ENCODE results near the gene MAP3K6.
A peak's percentile ranks its signal among the peaks of the same experiment; 100 is the strongest.

Gene MAP3K6

GRCh38 chr1:27380766-27381733, 14.3 kb upstream of the MAP3K6 start:
- Histone ChIP-seq H3K36me3 (ENCODE audit: control insufficient read depth, insufficient read depth, low read length) (no peaks in the 10 kb centered on the region), H3K9me3 (ENCODE audit: control insufficient read depth, insufficient read depth, low read length) (no peaks in the 10 kb centered on the region), H3K27me3 (ENCODE audit: control insufficient read depth, insufficient read depth, low read length) (peaks cover 11% of the 10 kb centered on the region), H3K9ac (ENCODE audit: low read depth, low read length) (no peak overlapping the region), H3K4me1 (ENCODE audit: control insufficient read depth, insufficient read depth, low read length) (peaks cover 3% of the 10 kb centered on the region), H3K4me3 (ENCODE audit: low read depth, low read length) (no peak overlapping the region)

GRCh38 chr1:27380224-27380623, 13.5 kb upstream of the MAP3K6 start:
- peaks cover 3% of the 10 kb centered on the region for H3K4me1 ChIP-seq (ENCODE audit: control insufficient read depth, insufficient read depth, low read length)
- no peaks in the 10 kb centered on the region for H3K9me3 ChIP-seq (ENCODE audit: control insufficient read depth, insufficient read depth, low read length)
- peaks cover 11% of the 10 kb centered on the region for H3K27me3 ChIP-seq (ENCODE audit: control insufficient read depth, insufficient read depth, low read length)
- H3K4me3 ChIP-seq (ENCODE audit: low read depth, low read length) = no peak overlapping the region
- no peaks in the 10 kb centered on the region for H3K36me3 ChIP-seq (ENCODE audit: control insufficient read depth, insufficient read depth, low read length)
- no peak overlapping the region for H3K9ac ChIP-seq (ENCODE audit: low read depth, low read length)

DNA sequence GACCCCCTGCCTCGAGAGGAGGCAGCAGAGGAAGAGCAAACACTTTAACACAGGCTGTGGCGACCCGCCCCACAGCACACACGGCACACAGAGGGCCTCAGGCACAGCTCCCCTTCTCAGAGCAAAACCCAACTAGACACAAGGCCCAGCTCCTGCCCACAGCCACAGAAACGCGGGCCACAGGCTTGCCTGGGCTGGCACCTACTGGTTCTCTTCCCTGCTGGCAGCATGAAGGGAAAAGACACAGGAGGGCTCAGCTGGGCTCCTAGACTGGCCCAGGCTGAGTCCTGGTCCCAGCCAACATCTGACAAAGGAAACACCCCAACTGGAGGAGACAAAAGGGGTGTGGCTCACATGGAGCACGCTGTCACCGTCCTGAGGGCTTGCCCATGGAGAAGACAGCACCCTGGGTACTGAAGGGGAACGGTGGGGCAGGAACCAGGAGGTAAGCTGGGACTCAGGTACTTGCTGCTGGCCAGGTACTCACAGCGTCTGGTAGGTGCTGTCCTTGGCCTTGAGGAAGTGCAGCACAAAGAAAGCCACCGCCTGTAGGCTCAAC, 12.9 kb upstream of the MAP3K6 start:
- Histone ChIP-seq H3K9me3 (ENCODE audit: control insufficient read depth, insufficient read depth, low read length) (no peaks in the 10 kb centered on the region), H3K9ac (ENCODE audit: low read depth, low read length) (no peak overlapping the region), H3K4me3 (ENCODE audit: low read depth, low read length) (no peak overlapping the region), H3K27me3 (ENCODE audit: control insufficient read depth, insufficient read depth, low read length) (peaks cover 11% of the 10 kb centered on the region), H3K36me3 (ENCODE audit: control insufficient read depth, insufficient read depth, low read length) (no peaks in the 10 kb centered on the region), H3K4me1 (ENCODE audit: control insufficient read depth, insufficient read depth, low read length) (peaks cover 3% of the 10 kb centered on the region)

DNA sequence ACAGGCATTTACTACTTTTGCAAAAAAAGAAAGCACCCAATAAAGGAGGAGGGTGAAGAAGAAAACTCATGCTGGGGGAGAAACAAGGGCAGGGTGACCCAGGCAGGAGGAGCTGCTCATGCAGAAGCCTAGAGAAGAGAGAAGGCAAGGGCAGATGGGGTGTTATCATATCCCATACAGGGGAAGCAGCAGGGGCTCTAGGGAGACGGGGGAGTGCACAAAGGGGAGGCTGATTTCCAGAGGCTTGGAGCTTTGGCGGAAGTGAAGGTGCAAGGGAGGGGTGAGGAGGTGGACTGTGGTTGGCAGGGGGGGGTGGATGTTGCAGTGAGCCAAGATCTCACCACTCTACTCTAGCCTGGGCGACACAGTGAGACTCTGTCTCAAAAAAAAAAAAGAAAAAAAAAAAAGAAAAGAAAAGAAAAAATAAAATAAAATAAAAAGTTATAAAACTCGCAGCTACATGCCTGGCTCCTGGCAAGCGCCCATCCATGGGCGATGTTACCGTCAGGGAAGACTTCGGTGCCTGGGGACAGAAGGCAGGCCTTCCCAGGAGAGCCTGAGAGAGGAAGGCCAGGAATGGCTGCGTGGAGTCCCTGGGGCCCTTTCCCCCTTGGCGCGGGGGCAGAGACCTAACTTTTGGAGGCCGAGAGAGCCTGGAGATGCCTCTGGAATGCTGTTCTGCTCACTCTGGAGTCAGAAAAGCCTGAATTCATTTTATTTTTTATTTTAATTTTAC, 11.2 kb upstream of the MAP3K6 start:
- peaks cover 11% of the 10 kb centered on the region for H3K27me3 ChIP-seq (ENCODE audit: control insufficient read depth, insufficient read depth, low read length)
- no peaks in the 10 kb centered on the region for H3K4me1 ChIP-seq (ENCODE audit: control insufficient read depth, insufficient read depth, low read length)
- no peaks in the 10 kb centered on the region for H3K9me3 ChIP-seq (ENCODE audit: control insufficient read depth, insufficient read depth, low read length)
- H3K4me3 ChIP-seq (ENCODE audit: low read depth, low read length) = no peak overlapping the region
- no peaks in the 10 kb centered on the region for H3K36me3 ChIP-seq (ENCODE audit: control insufficient read depth, insufficient read depth, low read length)
- H3K9ac ChIP-seq (ENCODE audit: low read depth, low read length) = no peak overlapping the region

DNA sequence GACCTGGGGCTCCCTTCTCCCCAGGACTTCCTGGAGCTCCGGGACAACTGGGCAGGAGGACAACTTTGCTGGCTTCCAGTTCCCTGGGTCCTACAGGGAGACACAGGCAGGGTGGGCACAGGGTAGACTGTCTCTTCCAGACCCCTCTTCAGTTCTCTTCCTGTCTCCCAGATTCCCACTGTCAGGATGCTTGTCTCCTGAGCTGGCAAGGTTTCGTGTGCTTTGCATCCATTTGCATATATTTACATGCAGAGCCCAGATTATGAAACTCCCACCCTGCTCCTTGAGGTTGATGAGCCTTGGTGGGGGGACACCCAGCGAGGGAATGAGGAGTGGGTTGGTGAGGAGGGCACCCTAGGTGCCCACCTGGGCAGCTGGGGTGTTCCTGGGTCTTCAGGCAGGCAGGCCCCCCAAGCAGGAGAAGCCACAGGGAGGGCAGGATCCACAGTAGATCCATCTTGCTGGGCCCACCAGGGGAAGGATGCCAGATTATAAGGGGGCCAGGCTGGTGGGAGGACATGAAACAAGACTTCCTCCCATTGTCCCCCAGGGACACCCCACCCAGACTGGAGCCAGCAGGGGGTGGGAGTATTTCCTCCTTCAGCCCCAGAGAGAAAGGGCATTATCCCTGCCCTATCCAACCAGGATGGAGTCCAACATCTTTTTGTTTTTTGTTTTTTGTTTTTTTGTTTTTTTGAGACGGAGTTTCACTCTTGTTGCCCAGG, 7.8 kb upstream of the MAP3K6 start, which contains the start of gene FCN3:
FCN3 (minus strand) TSS at position 463 of the 725 bp plus-strand sequence; CDS start at position 457, 6 bp downstream.
- no peak within 1 kb of the TSS for H3K9ac ChIP-seq (ENCODE audit: low read depth, low read length)
- no peaks in the 10 kb centered on the region for H3K36me3 ChIP-seq (ENCODE audit: control insufficient read depth, insufficient read depth, low read length)
- no peaks in the 10 kb centered on the region for H3K27me3 ChIP-seq (ENCODE audit: control insufficient read depth, insufficient read depth, low read length)
- no peaks in the 10 kb centered on the region for H3K4me1 ChIP-seq (ENCODE audit: control insufficient read depth, insufficient read depth, low read length)
- H3K4me3 ChIP-seq (ENCODE audit: low read depth, low read length) = no peak within 1 kb of the TSS
- H3K9me3 ChIP-seq (ENCODE audit: control insufficient read depth, insufficient read depth, low read length) = no peaks in the 10 kb centered on the region

- Histone ChIP-seq H3K36me3 (ENCODE audit: control insufficient read depth, insufficient read depth, low read length) (no peaks in the 10 kb centered on the region), H3K9ac (ENCODE audit: low read depth, low read length) (no peak overlapping the region), H3K27me3 (ENCODE audit: control insufficient read depth, insufficient read depth, low read length) (no peaks in the 10 kb centered on the region), H3K9me3 (ENCODE audit: control insufficient read depth, insufficient read depth, low read length) (no peaks in the 10 kb centered on the region), H3K4me3 (ENCODE audit: low read depth, low read length) (no peak overlapping the region), H3K4me1 (ENCODE audit: control insufficient read depth, insufficient read depth, low read length) (peaks cover 2% of the 10 kb centered on the region)
Measured at GRCh38 chr1:27372808-27373690, 6.3 kb upstream of the MAP3K6 start.

DNA sequence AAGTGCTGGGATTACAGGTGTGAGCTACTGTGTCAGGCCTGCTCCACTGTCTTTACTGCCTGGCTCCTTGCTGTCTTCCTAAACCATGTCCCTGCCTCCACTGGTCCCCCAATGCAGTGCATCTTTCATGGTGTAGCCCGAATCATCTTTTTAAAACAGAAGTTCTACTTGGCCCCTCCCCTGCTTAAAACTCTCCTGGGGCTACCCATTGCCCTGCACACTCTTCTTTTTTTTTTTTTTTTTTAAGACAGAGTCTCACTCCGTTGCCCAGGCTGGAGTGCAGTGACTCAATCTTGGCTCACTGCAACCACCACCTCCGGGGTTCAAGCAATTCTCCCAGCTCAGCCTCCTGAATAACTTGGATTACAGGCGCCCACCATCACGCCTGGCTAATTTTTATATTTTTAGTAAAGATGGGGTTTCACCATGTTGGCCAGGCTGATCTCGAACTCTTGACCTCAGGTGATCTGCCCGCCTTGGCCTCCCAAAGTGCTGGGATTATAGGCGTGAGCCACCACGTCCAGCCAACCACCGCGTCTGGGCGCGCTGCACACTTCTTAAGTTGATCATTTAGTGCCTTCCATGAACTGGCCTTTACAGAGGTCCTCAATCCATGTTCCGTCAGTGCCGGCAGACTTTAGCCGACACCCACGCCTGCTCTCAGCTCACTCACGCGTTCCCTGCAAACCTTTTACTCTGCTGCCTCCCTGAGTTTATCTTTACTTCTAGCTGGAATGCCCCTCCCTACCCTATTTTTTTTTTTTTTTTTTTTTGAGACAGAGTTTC, 5.5 kb upstream of the MAP3K6 start:
- no peak overlapping the region for H3K4me3 ChIP-seq (ENCODE audit: low read depth, low read length)
- H3K9me3 ChIP-seq (ENCODE audit: control insufficient read depth, insufficient read depth, low read length) = no peaks in the 10 kb centered on the region
- H3K9ac ChIP-seq (ENCODE audit: low read depth, low read length) = no peak overlapping the region
- no peaks in the 10 kb centered on the region for H3K27me3 ChIP-seq (ENCODE audit: control insufficient read depth, insufficient read depth, low read length)
- no peaks in the 10 kb centered on the region for H3K36me3 ChIP-seq (ENCODE audit: control insufficient read depth, insufficient read depth, low read length)
- peaks cover 2% of the 10 kb centered on the region for H3K4me1 ChIP-seq (ENCODE audit: control insufficient read depth, insufficient read depth, low read length)

GRCh38 chr1:27368869-27369582, 2.3 kb upstream of the MAP3K6 start:
- Histone ChIP-seq H3K36me3 (ENCODE audit: control insufficient read depth, insufficient read depth, low read length) (no peaks in the 10 kb centered on the region), H3K4me3 (ENCODE audit: low read depth, low read length) (no peak overlapping the region), H3K9me3 (ENCODE audit: control insufficient read depth, insufficient read depth, low read length) (no peaks in the 10 kb centered on the region), H3K9ac (ENCODE audit: low read depth, low read length) (no peak overlapping the region), H3K27me3 (ENCODE audit: control insufficient read depth, insufficient read depth, low read length) (no peaks in the 10 kb centered on the region), H3K4me1 (ENCODE audit: control insufficient read depth, insufficient read depth, low read length) (peaks cover 13% of the 10 kb centered on the region)

- Histone ChIP-seq H3K27me3 (ENCODE audit: control insufficient read depth, insufficient read depth, low read length) (peaks cover 3% of the 10 kb centered on the region), H3K9ac (ENCODE audit: low read depth, low read length) (peak overlapping the region; percentile 24), H3K4me3 (ENCODE audit: low read depth, low read length) (peak overlapping the region; percentile 75)
Measured at GRCh38 chr1:27367160-27367650, 444 bp upstream of the MAP3K6 start.

GRCh38 chr1:27366113-27366410, 699 bp downstream of the MAP3K6 start:
- no peaks in the 10 kb centered on the region for H3K36me3 ChIP-seq (ENCODE audit: control insufficient read depth, insufficient read depth, low read length)
- peak overlapping the region; percentile 75 for H3K4me3 ChIP-seq (ENCODE audit: low read depth, low read length)
- H3K9me3 ChIP-seq (ENCODE audit: control insufficient read depth, insufficient read depth, low read length) = no peaks in the 10 kb centered on the region
- H3K9ac ChIP-seq (ENCODE audit: low read depth, low read length) = no peak overlapping the region
- H3K4me1 ChIP-seq (ENCODE audit: control insufficient read depth, insufficient read depth, low read length) = peaks cover 13% of the 10 kb centered on the region
- peaks cover 14% of the 10 kb centered on the region for H3K27me3 ChIP-seq (ENCODE audit: control insufficient read depth, insufficient read depth, low read length)

More at GRCh38 chr1:27367160-27367650, 444 bp upstream of the MAP3K6 start:
- no peaks in the 10 kb centered on the region for H3K36me3 ChIP-seq (ENCODE audit: control insufficient read depth, insufficient read depth, low read length)
- H3K9me3 ChIP-seq (ENCODE audit: control insufficient read depth, insufficient read depth, low read length) = no peaks in the 10 kb centered on the region
- peaks cover 13% of the 10 kb centered on the region for H3K4me1 ChIP-seq (ENCODE audit: control insufficient read depth, insufficient read depth, low read length)
